GM12878 (cell line): ENCODE measurements around the gene HDGF. TPM values are rescaled to one million over a fixed set of nuclear protein-coding genes. Genes with fewer than 3 reads are reported as not detected.

Experiments
- ATAC-seq: fragments of 200-7000 bp; cut with Tn5 transposase; 3 replicates; pipeline ENCODE4 v1.9.1; 2020; ENCODE audit warnings: mild to moderate bottlenecking, moderate library complexity
- BruUV-seq: library from RNA; stranded (reverse); fragments of 400-500 nt; replicated peaks from 2 replicates; lab custom pipeline; 2021; lab: Mats Ljungman, UMichigan
- CTCF ChIA-PET: fragments of 300-600 bp; sonication (Branson Sonifier 250); formaldehyde crosslinking; extraction: SDS; loops from one replicate; lab custom pipeline; 2021; ENCODE audit warnings: inconsistent platforms; lab: Yijun Ruan, JAX
- POLR2A ChIA-PET: fragments of 350-600 bp; formaldehyde crosslinking; extraction: SDS; loops from one replicate; lab custom pipeline; 2021; ENCODE audit warnings: inconsistent platforms; lab: Charles Lee
- RAD21 ChIA-PET: fragments of 300-600 bp; sonication (Branson Sonifier 250); formaldehyde crosslinking; loops from one replicate; lab custom pipeline; 2023; ENCODE audit warnings: antibody characterized with exemption; ENCODE audit not compliant: unreplicated experiment; lab: Charles Lee
- SMC1A ChIA-PET: fragments of 300-600 bp; sonication (Branson Sonifier 250); formaldehyde crosslinking; loops from one replicate; lab custom pipeline; 2023; ENCODE audit not compliant: unreplicated experiment, uncharacterized antibody; lab: Charles Lee
- DNase-seq: peaks from one replicate; pipeline ENCODE4 v3.0.0-alpha.2; 2011; ENCODE audit warnings: low read depth, low spot score
- FAIRE-seq: peaks from 3 replicates; lab custom pipeline; 2011; peaks lifted over from hg19 to GRCh38; lab: Jason Lieb, UNC
- H2AFZ ChIP-seq: 2 replicates; pipeline ENCODE4 v1.6.0; 2011; ENCODE audit warnings: low read depth, low read length, control low read depth; ENCODE audit not compliant: control insufficient read depth
- H3K27ac ChIP-seq: 2 replicates; pipeline ENCODE4 v1.5.1; 2011; ENCODE audit warnings: control low read depth; ENCODE audit not compliant: control insufficient read depth, insufficient read depth
- H3K27me3 ChIP-seq, 2 experiments: replicated peaks in 1 of 2; 2 replicates each; pipeline versions ENCODE4 v1.6.0 to v1.6.1; 2011; ENCODE audit warnings: low read length in 1 of 2; ENCODE audit not compliant: control insufficient read depth in 2 of 2, insufficient read depth in 2 of 2
- H3K36me3 ChIP-seq, 2 experiments: 2 replicates each; pipeline ENCODE4 v1.5.1; 2011; ENCODE audit warnings: low read length in 1 of 2; ENCODE audit not compliant: control insufficient read depth in 2 of 2, insufficient read depth in 2 of 2
- H3K4me1 ChIP-seq: 2 replicates; pipeline ENCODE4 v1.6.1; 2011; ENCODE audit warnings: mild to moderate bottlenecking, low read length, moderate library complexity, mixed read lengths; ENCODE audit not compliant: control insufficient read depth, insufficient read depth
- H3K4me2 ChIP-seq: 2 replicates; pipeline ENCODE4 v1.6.0; 2011; ENCODE audit warnings: control low read depth; ENCODE audit not compliant: control insufficient read depth, insufficient read depth
- H3K4me3 ChIP-seq: fragments of 200-600 bp; sonication (generic); 2 replicates; pipeline ENCODE4 v1.5.1; 2016
- H3K79me2 ChIP-seq: 2 replicates; pipeline ENCODE4 v1.6.0; 2011; ENCODE audit warnings: low read length; ENCODE audit not compliant: control insufficient read depth, insufficient read depth
- H3K9ac ChIP-seq: 2 replicates; pipeline ENCODE4 v1.8.0; 2011; ENCODE audit warnings: low read length, control low read depth, mixed read lengths; ENCODE audit not compliant: control insufficient read depth, insufficient read depth
- H3K9me3 ChIP-seq: replicated peaks from 3 replicates; pipeline ENCODE4 v1.5.1; 2011; ENCODE audit warnings: mild to moderate bottlenecking, low read length; ENCODE audit not compliant: control insufficient read depth, insufficient read depth
- H4K20me1 ChIP-seq: 2 replicates; pipeline ENCODE4 v1.6.0; 2011; ENCODE audit not compliant: control insufficient read depth, insufficient read depth
- CEBPZ ChIP-seq: fragments of 150-350 bp; IDR thresholded peaks from 2 replicates; pipeline ENCODE4 v1.6.1; 2016; ENCODE audit warnings: low read depth, low read length
- CUX1 ChIP-seq: IDR thresholded peaks from 2 replicates; pipeline ENCODE4 v1.6.1; 2012; ENCODE audit warnings: improper control_type of control experiment, low read depth, low read length; ENCODE audit not compliant: insufficient replicate concordance
- ESRRA ChIP-seq: IDR thresholded peaks from 2 replicates; pipeline ENCODE4 v1.6.1; 2012; ENCODE audit warnings: mild to moderate bottlenecking, low read length, improper control_type of control experiment
- MLLT1 ChIP-seq: fragments of 450-650 bp; IDR thresholded peaks from 2 replicates; pipeline ENCODE4 v1.6.1; 2016; ENCODE audit warnings: mild to moderate bottlenecking
- NR2F1 ChIP-seq: fragments of 450-650 bp; conservative IDR thresholded peaks from 2 replicates; pipeline ENCODE4 v1.6.1; 2017; ENCODE audit warnings: mild to moderate bottlenecking
- NRF1 ChIP-seq: conservative IDR thresholded peaks from 2 replicates; pipeline ENCODE4 v1.6.1; 2011; ENCODE audit warnings: mild to moderate bottlenecking, low read depth, low read length, improper control_type of control experiment
- RAD21 ChIP-seq: IDR thresholded peaks from 2 replicates; pipeline ENCODE4 v1.6.1; 2011; ENCODE audit warnings: mild to moderate bottlenecking, low read depth, low read length, moderate library complexity; ENCODE audit not compliant: insufficient read depth
- SKIL ChIP-seq: fragments of 450-650 bp; IDR thresholded peaks from 2 replicates; pipeline ENCODE4 v1.6.1; 2017; ENCODE audit warnings: mild to moderate bottlenecking, low read depth, inconsistent platforms; ENCODE audit not compliant: poor library complexity, severe bottlenecking
- WRNIP1 ChIP-seq: IDR thresholded peaks from 2 replicates; pipeline ENCODE4 v1.6.1; 2011; ENCODE audit warnings: low read depth, low read length, improper control_type of control experiment, borderline replicate concordance
- WGBS: methylation state at CpG from one replicate; pipeline ENCODE4 v1.1.6; 2016; ENCODE audit warnings: low lambda C conversion rate; ENCODE audit not compliant: insufficient replicate concordance, insufficient coverage; ENCODE audit errors: missing lambda C conversion rate; 5-methylcytosine and 5-hydroxymethylcytosine counted together
- in situ Hi-C: fragments of 300-500 bp; cut with MboI; formaldehyde crosslinking; loops from 9 replicates; pipeline ENCODE4 v1.14.3; 2018; ENCODE audit warnings: mixed read lengths
- intact Hi-C: fragments of 100-400 bp; cut with micrococcal nuclease; formaldehyde crosslinking; loops from one replicate; pipeline ENCODE4 v1.14.2; 2022; ENCODE audit not compliant: unreplicated experiment
- polyA plus RNA-seq, 11 experiments: library from polyadenylated mRNA; depleted of rRNA in 4 of 11; unstranded in 6 of 11; stranded (reverse) in 5 of 11; fragments of >200 nt; fragmentation: Nextera tagmentation in 4 of 11; fragmentation: Illumina TruSeq in 1 of 11; extraction: Ambion mirVana in 4 of 11; extraction: Trizol in 1 of 11; gene quantifications; 1 replicate in 1 of 11; 2 replicates in 10 of 11; pipeline versions ENCODE4 v1.2.1 to v1.2.3, GENCODE V29; 2011 to 2016; ENCODE audit warnings: inconsistent platforms in 2 of 11, missing spikeins in 2 of 11, low read depth in 1 of 11
- total RNA-seq, 4 experiments: library from RNA; depleted of rRNA in 3 of 4; stranded (reverse); fragments of >200 nt in 3 of 4; fragmentation: Illumina TruSeq in 1 of 4; extraction: Trizol in 1 of 4; gene quantifications; 2 replicates each; pipeline versions ENCODE4 v1.2.1 to v1.2.3, GENCODE V29; 2013 to 2021

HDGF gene
- total and polyA plus RNA-seq, 10 of the 15 experiments (the other 5 are each of a cell fraction or from before 2014, with no cell fraction given), result 28.3 to 372 (median 209) TPM

GRCh38 chr1:156754219-156754618 is 2.7 kb upstream of the HDGF start:
- no peak for DNase-seq
- Histone ChIP-seq H2AFZ (no peak overlapping the region), H3K27ac (no peak overlapping the region), H3K4me3 (no peak overlapping the region), H3K4me1 (peaks cover 12% of the 10 kb centered on the region), H3K9ac (no peak overlapping the region), H4K20me1 (no peaks in the 10 kb centered on the region), H3K9me3 (no peaks in the 10 kb centered on the region), H3K27me3 (no peaks in the 10 kb centered on the region), H3K79me2 (peaks cover 39% of the 10 kb centered on the region), H3K4me2 (no peak overlapping the region), H3K36me3 (no peaks in the 10 kb centered on the region)
- intact Hi-C loops (no loop called here), in situ Hi-C loops (no loop called here)
- CTCF ChIA-PET, result interaction anchor here (3.0 to 4.3 kb wide), 2 partner anchors 11 to 28 kb away, joined by 17 to 19 read pairs; partner anchors contain the start of gene PRCC
- SMC1A ChIA-PET, result no interaction called here
- BruUV-seq, result TSS peak; percentile 25
- POLR2A ChIA-PET, result no interaction called here
- 75% methylated on average over 8 of the region's 8 CpGs for WGBS
- RAD21 ChIA-PET, result no interaction called here
- ATAC-seq, result no peak
- FAIRE-seq, result no peak
- no peak for TF ChIP-seq NR2F1
- no peak for TF ChIP-seq NRF1
- TF ChIP-seq CUX1, result no peak
- TF ChIP-seq MLLT1, result no peak
- no peak for TF ChIP-seq ESRRA
- TF ChIP-seq SKIL, result no peak
- no peak for TF ChIP-seq CEBPZ
- no peak for TF ChIP-seq WRNIP1
- TF ChIP-seq RAD21, result no peak
